Measurements from ENCODE around the gene SPON2. TPM values are rescaled to one million over a fixed set of nuclear protein-coding genes. Genes with fewer than 3 reads are reported as not detected.

The SPON2 gene
- polyA plus RNA-seq, 4 donors: 9.3 to 18.3 (median 10.6) TPM

DNA sequence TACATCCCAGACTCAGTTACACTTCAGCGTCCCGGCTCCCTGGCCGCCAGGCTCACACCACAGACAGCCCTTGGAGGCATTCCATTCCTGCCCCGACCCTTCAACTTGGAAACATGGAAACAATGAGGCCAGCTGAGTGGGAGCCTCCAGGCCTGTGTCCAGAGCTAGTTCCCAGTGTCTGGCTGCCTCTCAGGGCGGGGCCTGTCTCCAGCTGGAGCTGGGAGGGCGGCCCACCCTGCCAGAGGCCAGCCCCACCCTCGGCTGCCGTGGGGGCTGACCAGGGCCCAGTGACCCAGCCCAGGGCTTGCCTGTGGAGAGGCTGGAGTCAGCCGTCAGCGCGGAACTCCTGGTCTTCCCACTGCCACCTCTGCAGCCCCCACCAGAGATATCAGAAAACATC, 37.4 kb upstream of the SPON2 start:
- no peak for DNase-seq (ENCODE audit: low read depth in 4 of 4, low spot score in 3 of 4)

DNA sequence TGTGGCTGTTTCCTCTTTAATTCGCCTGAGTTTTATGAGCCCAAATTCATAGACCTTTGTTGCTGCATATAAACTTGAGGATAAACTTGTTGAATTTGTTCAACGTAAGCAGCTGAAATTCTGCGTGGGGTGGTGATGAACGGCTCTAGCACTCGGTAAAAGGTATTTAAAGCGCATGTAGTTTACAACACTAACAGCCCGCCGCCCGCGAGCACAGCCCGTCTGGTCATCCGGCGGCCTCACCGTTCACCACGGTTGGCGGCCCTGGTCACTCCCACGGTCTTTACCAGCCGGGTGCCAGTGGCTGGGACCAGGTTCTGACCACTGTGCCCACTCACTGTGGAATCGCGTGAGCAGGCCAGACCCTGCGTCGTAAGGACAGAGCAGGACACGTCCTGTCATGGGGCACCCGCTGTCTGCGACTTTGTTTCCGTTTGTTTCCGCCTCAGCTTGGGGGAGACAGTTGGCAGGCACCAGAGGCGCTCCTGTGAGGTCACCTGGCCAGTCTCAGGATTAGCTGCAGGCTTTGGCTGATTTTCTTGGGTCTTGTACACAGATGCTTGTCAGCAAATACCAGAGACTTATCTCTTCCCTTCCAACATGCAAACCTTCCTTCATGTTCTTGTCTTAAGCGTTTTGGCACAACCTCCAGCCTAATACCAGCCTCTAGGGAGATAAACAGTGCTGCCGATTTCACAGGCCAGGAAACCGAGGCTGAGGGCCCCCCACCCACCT, 36.8 kb upstream of the SPON2 start:
- DNase-seq (ENCODE audit: low read depth in 4 of 4, low spot score in 3 of 4): no peak

DNA sequence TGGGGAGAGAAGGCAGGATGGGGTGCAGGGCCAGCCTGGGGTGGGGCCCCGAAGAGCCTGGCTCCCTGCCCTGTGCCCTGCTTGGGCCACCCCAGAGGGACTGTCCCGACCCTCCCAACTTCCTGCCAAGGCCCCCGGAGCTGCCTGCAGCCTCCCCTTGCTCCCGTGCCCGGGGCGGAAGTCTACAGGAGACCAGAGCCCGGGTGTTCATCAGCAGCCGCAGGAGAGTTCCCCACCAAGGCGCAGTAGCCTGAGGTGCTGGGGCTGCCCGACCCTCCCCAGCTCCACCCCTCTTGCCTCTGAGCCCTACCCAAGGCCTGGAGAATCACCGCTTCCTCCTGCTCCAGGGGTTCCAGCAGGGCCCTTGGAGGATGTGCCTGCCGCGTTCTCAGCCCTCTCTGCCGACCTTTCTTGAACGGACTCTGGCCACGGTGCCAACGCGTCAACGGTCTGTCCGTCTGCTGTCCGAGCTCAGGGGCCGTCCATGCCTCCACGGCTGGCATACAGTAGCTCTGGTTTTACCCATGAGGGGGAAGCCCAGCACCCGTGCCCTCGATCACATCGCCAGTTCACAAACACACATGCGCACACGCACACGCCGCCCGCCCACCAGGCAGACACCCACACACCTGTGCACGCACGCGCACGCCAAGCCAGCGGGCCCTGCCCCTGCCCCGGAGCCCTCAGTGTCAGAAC, 36.0 kb upstream of the SPON2 start:
- DNase-seq (ENCODE audit: low read depth in 4 of 4, low spot score in 3 of 4): no peak

DNA sequence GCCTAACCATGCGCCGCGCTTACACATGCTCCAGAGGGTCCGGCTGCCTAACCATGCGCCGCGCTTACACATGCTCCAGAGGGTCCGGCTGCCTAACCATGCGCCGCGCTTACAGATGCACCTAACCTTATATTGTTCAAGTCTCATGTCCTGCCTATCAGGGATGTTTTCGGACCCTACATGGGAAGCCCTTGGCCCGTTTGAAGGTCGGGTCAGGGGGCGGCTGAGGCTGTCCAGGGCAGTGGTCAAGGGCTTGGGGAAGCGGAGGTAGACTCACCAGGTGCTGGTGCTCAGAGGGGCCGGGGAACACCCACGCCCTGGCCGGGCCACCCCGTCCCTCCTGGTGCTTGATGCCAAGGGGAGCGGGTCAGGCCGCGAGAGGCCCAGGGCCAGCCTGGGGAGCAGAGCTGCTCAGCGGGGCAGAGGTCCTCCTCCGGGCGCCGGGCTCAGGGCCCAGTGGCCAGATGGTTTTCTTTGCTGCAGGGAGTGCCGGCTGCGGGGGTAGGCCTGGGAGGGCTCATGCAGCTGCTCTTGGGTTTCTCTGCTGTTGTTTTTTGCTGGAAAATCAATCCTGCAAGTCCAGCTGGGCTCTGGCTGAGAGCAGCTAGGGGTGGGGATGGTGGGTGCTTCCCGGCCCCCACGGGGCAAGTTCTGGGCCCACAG, 35.4 kb upstream of the SPON2 start:
- DNase-seq (ENCODE audit: low read depth in 4 of 4, low spot score in 3 of 4): peak in 2 of 4 donors; percentile 58 to 60

DNA sequence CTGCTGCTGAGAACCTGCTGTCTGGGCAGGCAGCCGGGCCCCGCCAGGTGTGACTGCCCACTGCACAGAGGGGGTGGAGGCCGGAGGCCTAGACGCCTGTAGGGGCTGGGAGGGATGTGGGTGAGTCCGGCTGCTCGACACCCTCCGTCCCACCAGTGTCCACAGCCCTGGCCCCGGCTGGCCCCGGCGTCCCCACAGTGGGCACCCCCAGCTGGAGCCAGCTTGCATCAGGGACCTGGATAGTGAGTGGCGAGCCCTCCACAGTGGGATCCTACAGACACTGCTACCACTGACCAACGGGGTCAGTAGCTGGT, 34.7 kb upstream of the SPON2 start:
- no peak for DNase-seq (ENCODE audit: low read depth in 4 of 4, low spot score in 3 of 4)

DNA sequence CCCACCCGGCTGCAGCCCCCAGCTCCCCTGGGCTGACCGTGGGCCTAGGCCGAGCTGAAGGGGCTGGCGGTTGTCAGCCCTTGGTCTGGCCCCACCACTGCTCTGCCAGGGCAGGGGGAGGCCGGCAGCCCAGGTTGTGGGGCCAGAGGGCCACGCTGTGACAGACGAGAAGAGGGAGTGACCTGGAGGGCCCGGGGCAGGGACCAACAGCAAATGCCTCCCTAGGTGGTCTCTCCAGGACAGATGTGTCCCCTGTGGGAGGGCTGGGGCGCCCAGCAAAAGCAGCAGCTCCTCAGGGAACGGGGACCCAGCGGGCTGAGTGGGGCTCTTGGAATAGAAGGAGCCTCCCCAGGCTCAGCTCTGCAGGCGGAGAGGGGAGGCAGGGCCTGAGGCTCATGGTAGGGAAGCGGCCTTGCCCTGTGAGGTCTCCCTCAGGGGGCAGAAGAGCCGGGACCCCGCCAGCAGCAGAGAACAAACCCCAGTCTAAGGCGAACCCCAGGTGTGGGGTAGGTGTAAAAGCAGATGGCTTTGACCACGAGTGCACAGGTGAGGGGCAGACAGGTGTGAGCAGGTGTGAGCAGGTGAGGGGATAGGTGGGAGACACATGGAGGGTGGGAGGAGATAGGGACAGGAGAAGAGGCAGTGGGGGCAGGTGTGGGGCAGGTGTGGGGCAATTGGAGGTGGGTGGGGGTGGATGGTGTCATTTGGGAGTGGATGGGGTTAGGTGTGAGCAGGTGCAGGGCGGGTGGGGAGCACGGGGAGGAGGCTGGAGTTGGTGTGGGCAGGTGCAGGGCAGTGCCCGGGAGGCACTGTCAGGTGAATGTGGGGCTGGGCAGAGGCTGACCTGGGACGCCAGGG, 34.1 kb upstream of the SPON2 start:
- DNase-seq (ENCODE audit: low read depth in 4 of 4, low spot score in 3 of 4): no peak

DNA sequence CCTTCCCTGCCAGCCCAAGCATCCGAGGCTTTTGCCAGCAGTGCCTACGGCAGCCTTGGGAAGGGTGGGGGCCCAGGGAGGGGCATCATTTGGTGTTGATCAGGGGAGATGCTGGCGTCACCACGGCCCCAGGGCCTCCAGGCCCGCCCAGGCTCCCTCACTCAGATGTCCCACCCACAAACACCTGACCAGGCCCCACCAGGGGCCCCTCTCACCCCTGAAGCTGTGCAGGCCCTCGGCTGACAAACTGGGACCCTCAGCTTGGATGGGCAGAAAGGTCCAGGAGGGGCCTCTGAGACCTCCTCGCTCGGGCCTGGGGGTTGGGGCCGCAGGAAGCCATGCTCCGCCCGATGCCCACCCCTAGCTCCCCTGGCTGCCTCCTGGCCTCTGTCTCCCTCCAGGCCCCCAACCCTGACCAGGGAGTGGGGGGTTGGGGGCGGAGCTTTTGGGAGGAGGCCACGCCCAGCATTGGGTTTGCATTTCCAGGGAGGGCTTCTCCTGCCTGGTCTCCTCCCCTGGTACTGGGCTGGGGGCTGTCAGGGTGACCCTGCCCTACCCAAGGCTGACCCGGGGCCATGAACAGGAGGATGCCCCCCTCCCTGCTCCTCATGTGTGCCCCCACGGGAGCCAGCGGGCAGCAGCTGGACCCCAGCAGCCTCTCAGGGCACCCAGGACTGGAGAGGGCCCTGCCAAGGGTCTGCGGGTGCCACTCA, 33.4 kb upstream of the SPON2 start:
- DNase-seq (ENCODE audit: low read depth in 4 of 4, low spot score in 3 of 4): no peak

DNA sequence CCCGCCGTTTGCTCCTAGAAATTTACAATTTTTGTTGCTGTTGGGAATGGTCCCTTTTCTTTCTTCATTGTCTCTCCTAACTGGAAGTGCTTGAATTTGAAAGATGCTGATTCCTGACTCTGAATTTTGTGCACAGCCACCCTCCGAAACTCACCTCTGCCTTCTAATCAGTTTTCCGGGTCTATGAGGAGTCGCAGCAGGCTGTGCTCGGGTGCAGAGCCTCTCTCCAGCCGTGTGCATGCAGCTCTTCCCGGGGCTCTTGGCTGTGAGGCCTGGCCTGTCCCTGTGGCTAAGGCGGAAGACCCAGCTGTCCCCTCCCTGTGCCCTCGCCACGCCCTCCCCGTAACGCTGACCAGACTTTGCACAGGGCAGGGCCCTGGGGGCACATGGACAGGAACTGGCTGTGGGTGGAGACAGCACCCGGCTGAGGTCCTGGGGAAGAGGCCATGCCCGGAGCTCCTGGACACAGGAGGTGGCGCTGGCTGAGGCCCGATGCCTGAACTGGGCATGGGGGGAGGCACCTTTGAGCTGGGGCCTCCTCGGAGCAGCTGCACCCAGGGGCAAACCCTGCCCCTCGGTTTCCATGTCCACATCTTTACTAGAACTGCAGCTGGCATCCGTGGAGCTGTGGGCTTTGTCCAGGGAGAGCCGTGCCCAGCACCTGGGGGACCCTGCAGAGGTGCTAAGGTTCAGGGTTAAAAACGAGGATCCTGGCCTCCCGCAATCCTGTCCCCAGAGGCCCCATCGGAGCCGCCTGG, 32.6 kb upstream of the SPON2 start:
- DNase-seq (ENCODE audit: low read depth in 4 of 4, low spot score in 3 of 4): no peak

DNA sequence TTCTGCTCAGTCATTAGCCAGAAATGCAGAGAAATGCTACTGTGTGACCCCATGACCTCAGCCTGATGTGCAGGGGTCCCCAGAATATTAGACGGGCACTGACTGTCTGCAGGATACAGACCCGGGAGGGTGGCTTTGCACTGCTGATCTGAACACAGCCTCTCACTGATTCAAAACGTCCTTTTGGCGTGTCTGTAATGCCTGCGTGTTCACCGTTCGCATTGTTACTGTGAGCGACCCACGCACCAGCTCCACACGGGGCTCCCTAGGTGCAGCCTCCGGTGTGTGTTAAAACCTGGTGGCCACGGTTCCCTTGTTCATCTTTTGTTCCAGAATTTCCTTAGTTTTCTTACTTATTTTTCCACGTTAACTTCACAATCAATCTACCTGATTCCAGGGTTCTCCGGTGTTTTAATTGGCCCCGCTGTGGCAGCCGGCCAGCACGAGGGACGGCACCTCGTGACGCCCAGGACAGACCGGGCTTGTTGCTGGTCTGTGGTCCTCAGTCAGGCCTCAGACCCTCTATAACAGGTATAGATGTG, 32.0 kb upstream of the SPON2 start:
- no peak for DNase-seq (ENCODE audit: low read depth in 4 of 4, low spot score in 3 of 4)

DNA sequence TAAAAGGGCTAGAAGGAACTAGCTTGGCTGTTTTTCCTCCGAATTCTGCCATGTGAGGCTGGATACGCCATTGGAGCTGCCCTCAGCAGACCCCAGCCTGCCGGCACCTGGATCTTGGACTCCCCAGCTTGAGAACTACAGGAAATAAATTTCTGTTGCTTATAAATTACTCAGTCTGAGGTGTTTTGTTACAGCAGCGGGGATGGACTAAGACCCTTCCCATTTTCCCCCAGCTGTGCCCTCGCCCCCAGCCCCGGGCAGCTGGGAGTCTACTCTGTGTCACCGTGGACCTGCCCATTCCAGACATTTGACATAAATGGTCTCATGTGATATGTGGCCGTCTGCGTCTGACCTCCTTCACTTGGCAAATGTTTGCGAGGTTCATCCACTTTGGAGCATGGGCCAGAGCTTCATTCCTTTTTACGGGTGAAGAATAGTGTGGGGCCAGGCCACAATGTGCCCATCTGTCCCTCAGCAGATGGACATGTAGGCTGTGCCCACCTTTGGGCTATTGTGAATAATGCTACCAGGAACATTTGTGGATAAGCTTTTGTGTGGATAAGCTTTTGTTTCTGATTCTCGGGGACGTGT, 30.7 kb upstream of the SPON2 start:
- DNase-seq (ENCODE audit: low read depth in 4 of 4, low spot score in 3 of 4): no peak

DNA sequence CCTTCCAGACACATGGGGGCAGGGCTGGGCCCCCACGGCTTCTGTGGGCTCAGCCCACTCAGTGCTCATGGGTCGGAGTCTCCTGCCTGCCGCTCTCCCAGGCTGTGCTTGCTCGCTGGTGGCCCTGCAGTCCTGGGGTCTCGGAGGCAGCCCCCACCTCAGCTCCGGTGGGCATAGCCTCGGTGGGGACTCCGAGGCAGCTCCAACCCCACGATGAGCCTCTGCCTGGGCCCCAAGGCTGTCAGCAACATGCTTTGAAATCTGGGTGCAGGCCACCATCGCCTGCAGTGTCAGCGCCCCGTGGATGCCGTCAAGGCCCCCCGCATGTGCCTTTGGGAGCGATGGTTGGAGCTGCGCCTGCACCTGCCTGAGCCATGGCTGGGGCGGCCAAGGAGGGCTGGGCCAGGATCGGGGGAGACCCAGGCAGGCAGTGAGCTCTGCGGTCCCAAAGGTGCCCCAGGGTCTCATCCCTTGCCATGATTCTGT, 30.2 kb upstream of the SPON2 start:
- no peak for DNase-seq (ENCODE audit: low read depth in 4 of 4, low spot score in 3 of 4)

DNA sequence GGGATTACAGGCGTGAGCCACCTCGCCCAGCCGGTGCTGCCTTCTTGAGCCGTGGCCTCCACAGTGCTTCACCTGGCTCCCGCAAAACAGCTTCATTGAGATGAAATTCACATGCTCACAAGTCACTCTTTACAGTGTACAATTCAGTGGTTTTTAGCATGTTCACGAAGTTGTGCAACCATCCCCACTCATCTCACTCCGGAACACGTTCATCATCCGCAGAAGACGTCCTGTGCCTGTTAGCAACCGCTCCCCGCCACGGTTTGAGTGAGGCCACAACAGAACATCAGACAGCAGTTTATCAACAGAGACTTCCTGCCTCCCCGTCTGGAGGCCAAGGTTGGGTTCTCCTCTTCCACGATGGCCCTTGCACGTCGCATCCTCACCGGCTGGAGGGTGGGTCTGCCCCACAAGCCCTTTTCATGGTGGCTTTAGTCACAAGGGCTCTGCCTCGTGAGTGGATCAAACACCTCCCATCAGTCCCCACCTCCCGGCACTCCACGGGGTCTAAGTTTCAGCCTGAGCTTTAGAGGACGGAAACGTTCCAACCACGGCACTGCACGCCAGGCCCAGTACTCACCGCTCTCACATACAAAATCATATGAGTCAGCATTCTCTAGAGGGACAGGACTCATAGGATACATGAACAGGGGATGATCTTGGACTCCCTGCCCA, 29.6 kb upstream of the SPON2 start:
- DNase-seq (ENCODE audit: low read depth in 4 of 4, low spot score in 3 of 4): no peak

DNA sequence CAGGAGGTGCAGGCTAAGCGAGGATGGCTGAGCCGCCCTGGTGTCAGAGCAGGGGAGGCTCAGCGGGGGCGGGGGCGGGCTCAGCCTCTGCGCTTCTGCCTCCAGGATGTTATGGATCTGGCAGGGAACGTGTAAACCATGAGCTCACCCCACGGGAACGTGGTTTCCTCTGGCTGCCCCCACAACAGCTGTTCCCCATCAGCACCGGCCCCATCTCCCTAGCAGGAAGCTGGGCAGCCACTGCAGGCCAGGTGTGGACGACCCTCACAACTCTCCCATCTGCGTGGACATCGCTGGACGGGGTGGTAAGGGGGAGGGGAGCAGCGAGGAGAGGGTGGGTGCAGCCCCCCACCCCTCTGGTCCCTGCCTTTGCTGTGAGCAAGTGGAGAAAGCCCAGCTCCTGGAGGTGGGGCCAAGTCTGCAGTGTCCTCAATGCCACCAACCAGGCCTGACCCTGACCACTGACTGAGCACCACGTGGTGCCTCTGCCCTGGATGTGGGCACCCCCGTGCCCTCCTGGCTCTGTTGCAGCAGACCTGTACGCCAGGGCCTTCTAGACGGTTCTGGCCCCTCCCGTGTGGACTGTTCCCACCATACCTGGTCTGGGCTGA, 28.1 kb upstream of the SPON2 start:
- DNase-seq (ENCODE audit: low read depth in 4 of 4, low spot score in 3 of 4): no peak

DNA sequence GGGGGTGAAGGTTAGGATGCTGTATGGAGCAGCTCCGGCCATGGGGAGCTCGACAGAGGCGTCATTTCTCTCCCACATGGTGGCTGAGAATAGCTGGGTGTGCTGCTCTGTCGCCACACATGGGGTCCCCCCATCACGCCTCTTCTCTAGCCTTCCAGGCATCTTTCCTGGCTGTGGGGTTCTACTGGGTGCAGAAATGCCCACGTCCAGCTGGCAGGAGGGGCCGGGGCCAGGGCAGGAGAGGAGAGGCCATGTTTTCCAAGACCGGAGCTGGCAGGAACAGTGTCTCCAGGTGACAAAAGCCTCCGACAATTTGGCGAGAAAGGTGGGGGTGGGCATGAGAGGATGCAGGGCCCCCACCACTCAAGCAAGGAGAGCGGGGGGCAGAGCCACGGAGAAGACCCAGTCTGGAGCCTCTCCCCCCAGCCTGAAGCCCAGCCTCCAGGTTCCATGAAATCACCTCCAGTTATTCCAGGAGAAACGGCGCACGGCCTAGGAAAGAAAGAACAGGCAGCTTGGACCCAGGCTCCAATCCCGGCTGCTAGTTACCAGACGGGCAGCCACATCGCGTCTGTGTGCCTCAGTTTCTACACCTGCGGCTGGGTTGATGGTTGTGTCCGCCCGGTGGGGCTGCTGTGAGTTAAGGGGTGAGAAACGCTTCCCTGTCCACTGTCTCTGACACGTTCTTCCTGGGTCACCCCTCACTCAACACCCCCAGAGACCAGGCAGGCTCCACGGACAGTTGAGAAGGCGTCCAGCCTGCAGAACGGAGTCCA, 27.4 kb upstream of the SPON2 start:
- DNase-seq (ENCODE audit: low read depth in 4 of 4, low spot score in 3 of 4): no peak

DNA sequence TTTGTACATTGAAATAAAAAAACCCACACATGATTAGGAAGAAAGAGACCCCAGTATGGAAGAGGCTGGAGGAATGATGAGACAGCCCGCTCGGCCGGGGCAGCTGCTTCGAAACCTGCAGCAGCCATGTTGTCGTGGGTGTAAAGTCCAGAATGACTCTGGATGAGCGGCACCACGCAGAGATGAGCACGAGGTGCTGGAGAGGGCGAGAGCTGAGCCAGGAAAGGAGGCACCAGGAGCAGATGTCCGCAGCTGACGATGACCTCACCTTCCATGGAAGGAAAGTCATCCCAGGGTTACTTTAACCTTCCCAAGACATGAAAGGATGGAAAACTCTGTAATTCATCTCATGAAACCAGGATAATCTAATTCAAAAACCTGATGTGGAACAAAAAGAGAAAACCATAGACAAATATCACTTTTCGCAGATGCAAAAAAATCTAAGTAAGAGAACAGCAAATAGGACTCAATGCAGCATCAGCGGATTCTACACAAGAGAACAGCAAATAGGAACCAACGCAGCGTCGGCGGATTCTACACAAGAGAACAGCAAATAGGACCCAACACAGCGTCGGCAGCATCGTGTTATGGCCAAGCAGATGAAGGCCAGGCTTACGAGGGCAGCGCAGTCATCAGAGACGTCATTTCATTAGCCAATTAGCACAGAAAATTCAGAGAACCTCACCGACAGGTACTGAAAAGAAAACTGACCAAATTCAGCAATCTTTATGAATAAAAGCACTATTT, 25.9 kb upstream of the SPON2 start:
- no peak for DNase-seq (ENCODE audit: low read depth in 4 of 4, low spot score in 3 of 4)

DNA sequence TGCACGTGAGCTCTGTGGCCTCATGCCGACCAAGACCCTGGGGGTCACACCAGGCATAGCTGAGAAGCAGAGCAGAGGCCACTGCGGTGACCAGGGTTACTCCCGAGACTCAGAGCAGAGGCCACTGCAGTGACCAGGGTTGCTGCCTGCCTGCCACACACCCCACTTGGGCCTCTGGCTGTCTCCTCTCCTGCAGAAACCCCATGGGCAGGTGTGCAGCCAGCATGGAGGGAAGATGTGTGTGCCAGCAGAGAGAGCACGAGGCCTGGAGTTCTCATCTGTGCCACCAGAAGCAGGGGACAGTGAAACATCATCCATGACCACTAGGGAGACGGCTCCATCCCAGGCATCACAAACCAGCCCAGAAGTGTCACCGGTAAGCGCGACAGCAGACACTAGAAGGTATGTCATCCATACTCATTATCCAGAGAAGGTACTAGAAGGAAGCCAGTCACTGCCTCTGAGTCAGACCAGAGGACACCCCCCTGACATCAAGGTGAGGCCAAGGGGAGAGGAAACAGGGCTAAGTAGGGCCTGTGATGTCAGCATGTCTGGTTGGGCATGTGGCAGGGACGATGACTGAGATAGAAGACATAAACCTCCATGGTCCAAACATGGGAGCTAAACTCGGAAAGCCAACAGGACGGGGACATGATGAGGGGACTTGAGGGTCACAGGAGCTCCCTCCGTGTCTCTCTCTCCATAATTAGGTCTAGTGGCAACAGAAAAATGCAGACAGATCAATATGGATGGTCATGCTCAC, 24.2 kb upstream of the SPON2 start:
- no peak for DNase-seq (ENCODE audit: low read depth in 4 of 4, low spot score in 3 of 4)
